ENCODE data around the gene PDE6B.
"Not testable (repeated sequence)": the region's sequence is repeated elsewhere in the genome, so short reads cannot be mapped to it uniquely, and the experiment has no call there.

Gene PDE6B

GRCh38 chr4:687048-687970 lies 61.9 kb downstream of the PDE6B start:
- no peak for DNase-seq

- no peak for DNase-seq
These were observed 62.8 kb downstream of the PDE6B start for GRCh38 chr4:687971-688853.

- DNase-seq: no peak
These were observed 63.7 kb downstream of the PDE6B start, which contains the start of gene SLC49A3 for GRCh38 chr4:688854-689681. SLC49A3 (minus strand) TSS chr4:689151; CDS start chr4:689127, 24 bp downstream.

- no peak for DNase-seq
These were observed 64.3 kb downstream of the PDE6B start for GRCh38 chr4:689723-690122.

DNA sequence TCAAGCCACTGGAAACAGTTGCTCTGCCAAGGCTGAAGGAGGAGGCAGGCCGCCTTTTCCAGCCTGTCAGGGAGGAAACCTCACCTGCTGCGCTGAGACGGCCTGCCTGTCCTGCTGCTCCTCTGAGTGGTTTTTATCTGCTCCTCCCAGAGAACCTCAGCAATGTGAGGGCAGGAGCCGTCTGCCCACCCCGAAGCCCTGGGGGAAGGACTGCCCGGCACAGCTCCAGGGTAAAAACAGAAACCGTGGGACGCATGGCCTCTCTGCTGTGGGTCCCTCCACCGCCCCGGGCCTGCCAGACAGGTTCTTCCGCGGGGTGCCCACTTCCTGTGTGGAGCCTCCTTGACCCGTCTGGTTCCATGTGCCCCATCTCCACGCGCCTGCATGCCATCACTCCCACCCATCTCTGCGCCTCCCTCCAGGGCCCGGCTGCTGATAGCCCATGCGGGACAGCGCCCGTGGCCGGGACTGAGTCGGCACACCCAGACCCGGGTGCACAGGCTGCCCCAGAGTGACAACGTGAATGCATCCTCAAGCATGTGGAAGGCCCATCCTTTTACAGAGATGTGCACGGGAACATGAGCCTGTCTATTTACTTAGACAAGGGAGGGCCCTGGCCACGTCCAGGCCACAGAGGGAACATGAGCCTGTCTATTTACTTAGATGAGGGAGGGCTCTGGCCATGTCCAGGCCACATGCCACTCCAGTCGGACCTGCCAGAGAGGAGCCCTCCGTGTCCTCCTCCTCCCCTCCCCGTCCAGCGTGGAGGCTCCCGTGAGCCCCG lies 67.6 kb downstream of the PDE6B start:
- DNase-seq: no peak

GRCh38 chr4:694341-694940 lies 69.1 kb downstream of the PDE6B start:
- not testable (repeated sequence) for DNase-seq

GRCh38 chr4:699816-700580 lies 74.6 kb downstream of the PDE6B start:
- no peak for DNase-seq

DNA sequence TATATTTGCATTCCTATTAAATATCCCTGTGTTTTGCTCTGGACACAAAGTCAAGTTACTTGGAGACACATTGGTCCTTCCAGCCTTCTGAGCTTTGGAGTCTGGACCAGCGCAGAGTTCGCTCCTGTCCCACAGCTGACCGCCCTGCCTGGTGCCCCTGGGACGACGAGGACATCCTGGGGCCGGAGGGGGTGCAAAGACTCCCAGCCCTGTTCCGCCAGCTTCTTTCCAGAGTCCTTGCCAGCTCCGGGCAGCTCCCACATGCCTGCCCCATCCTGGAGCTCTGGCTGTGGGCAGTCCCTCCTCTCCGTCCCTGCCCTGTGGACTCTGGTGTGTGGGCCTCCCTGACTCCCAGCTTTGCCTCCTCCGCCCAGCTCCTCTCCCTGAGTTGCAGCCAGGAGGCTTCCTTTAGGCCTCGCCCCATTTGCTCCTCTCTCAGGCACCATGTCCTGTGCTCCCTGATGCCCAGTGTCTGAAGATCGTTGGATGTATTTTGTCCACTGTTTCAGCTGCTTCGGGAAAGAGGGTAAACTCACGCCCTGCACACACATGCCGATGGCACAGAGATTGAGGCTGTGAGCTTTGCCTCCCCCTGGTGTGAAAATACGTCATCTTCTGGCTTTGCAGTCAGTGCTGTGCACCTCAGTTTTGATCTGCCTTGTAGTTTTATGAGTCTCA lies 75.4 kb downstream of the PDE6B start:
- DNase-seq: no peak

GRCh38 chr4:702618-703048 lies 77.3 kb downstream of the PDE6B start:
- no peak for DNase-seq

- no peak for DNase-seq
These were observed 78.2 kb downstream of the PDE6B start for GRCh38 chr4:703336-704197.

DNA sequence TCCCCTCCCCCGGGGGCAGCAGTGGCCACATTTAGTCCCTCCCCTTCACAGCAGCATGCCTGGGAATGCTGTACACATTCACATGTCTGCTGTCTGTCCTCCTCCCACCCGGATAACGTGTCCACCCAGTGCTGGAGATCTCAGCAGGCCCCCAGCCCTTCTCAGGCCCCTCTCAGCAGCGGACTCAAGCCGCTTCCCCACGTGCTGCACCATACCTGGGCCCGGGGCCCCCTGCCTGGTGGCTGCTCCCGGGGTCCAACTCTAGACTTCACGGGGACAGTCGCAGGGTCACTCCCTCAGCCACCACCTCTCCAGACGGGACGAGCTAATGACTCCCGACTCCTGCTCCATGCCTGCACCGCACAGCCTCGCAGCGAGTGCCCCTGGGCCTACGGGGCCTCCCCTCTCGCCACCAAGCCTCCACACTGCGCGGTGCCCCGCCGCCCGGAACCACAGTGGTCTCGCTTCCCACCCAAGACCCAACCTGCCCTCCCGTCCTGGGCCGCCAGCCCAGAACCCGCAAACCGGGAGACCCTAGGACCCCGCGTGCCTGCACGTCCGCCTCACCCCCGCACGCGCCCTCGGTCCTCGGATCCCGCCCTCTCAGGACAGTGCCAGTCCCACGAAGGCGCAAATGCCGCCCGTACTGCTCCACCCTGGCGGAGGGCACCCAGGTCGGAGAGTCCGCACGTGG lies 79.0 kb downstream of the PDE6B start:
- DNase-seq: no peak

GRCh38 chr4:704971-705277 lies 79.6 kb downstream of the PDE6B start:
- DNase-seq: no peak

DNA sequence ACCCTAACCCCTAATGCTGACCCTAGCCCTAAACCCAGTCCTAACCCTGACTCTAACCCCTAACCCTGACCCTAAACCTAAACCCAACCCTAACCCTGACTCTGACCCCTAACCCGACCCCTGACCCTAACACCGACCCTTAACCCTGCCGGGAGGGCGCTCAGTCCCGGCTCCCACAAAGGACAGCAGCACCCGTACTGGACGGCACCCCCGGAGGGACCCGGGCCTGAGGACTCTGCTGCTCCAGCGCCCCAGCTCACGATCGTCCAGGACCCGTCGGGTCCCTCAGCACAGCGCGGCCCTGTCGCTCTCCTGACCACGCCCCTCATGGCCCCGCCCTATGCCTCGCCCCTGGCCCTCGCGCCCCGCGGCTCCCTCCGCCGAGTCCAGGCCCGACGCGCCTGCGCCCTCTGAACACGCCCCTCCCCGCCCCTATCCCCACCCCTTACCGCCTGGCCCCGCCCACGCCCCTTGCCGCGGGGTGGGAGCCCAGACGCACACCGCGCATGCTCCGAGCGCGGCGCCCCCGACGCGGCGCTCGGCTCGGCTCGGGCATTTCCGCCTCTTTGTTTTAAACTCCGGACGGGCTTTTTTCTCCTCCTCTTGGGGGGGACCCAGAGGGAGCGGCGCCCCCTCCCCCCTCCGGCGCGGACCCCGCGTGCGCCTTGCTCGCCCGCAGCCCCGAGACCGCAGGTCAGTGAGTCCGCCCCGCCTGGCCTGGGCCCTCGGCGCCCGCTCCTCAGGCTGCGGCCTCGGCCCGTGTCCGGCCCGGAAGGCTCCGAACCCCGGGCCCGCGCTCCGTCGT lies 80.1 kb downstream of the PDE6B start, which contains the start of gene PCGF3:
Gene PCGF3 (plus strand): TSS at position 555 of the 805 bp plus-strand sequence. CDS start 27,849 bp downstream, outside the sequence.
- peak; percentile 96 for DNase-seq

DNA sequence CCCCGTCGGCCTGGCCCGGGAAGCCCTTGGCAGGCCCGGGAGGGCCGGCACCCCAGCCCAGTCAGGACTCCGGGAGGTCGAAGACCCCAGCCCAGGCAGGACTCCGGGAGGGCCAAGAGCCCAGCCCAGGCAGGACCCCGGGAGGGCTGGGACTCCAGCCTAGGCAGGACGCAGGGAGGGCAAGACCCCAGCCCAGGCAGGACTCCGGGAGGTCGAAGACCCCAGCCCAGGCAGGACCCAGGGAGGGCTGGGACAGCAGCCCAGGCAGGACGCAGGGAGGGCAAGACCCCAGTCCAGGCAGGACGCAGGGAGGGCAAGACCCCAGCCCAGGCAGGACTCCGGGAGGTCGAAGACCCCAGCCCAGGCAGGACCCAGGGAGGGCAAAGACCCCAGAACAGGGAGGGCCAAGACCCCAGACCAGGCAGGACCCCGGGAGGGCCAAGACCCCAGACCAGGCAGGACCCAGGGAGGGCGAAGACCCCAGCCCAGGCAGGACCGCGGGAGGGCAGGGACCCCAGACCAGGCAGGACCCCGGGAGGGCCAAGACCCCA lies 80.8 kb downstream of the PDE6B start:
- not testable (repeated sequence) for DNase-seq

DNA sequence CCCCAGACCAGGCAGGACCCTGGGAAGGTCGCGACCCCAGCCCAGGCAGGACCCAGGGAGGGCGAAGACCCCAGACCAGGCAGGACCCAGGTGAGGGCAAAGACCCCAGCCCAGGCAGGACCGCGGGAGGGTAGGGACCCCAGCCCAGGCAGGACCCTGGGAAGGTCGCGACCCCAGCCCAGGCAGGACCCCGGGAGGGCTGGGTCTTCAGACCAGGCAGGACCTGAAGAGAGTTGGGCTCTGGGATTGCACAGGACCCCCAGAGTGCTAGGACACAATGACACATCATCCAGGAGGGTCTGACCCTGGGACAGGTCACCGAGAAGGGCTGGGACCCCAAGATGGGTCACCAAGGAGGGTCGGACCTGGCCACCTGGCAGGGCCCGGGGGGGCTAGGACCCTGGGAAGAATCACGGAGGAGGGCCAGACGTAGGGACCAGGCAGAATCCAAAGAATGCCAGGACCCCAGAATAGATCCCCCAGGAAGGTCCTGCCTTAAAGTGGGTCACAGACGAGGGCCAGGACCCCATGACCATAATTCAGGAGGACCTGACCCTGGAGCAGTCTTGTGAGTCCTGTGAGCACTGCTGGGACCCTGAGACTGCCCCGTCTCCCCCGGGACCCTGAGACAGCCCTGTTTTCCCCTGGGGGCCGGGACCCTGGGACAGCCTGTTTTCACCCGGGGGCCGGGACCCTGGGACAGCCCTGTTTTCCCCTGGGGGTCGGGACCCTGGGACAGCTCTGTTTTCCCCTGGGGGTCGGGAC lies 81.6 kb downstream of the PDE6B start:
- no peak for DNase-seq

DNA sequence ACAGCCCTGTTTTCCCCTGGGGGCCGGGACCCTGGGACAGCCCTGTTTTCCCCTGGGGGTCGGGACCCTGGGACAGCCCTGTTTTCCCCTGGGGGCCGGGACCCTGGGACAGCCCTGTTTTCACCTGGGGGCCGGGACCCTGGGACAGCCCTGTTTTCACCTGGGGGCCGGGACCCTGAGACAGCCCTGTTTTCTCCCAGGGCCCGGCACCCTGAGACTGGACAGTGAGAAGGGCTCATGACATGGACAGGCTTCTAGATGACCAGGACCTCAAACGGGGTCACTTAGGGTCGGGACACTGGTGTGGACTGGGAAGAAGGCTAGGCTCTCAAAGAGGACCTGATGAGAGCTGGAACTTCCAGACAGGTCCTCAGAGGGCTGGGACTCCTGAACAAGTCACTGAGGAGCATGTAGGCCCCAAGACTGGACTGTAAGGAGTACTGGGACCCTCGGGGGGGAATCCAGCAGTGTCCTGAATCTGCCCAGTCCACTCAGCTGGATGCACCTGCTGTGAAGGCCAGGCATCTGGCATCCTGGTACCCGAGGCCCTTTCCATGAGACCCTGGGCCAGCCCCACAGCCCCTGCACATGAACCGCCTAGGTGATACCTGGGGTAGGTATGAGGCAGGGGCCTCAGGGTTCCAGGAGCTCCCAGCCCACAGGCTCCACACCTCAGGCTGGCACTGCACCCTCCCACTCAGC lies 82.7 kb downstream of the PDE6B start:
- DNase-seq: no peak
